Tibial nerve (tissue), 4 donors: ENCODE results near the gene LINC00305.

Experiments
- EP300 ChIP-seq, 2 donors: sonication (generic); formaldehyde crosslinking; IDR thresholded peaks; one replicate each; pipeline ENCODE4 v1.6.1; 2017; ENCODE audit warnings: antibody characterized with exemption in 2 of 2, mild to moderate bottlenecking in 1 of 2
- POLR2A ChIP-seq, 2 donors: fragments of 450-650 bp; IDR thresholded peaks; one replicate each; pipeline ENCODE4 v1.6.1; 2017; ENCODE audit warnings: antibody characterized with exemption in 2 of 2, mild to moderate bottlenecking in 2 of 2, moderate library complexity in 2 of 2
- TF ChIP-seq, protein P1 (sequence below), 5 experiments: fragments of 200-600 bp in 3 of 5; fragments of 450-650 bp in 2 of 5; sonication (generic) in 3 of 5; IDR thresholded peaks; one replicate each; pipeline ENCODE4 v1.5.1; 2016 to 2019; ENCODE audit warnings: antibody characterized with exemption in 5 of 5, mild to moderate bottlenecking in 3 of 5, moderate library complexity in 2 of 5

DNA sequence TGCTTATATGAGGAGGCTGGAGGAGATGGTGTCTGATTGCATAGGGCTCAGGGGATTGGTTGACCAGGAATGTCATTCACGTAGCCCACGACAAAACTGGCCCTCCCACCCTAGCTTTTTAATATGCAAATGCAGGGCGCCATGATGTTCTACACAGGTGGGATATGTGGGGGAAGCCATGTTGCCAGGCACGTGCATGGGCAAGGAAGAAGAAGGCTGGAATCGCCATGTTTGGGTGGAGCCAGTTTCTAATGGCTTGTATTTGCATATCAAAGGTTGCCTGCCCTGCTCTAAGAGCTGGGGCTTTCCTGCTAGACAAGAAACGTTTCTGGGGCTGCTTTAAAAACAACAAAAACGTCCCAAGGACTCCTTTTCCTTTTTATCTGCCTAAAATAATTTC is 26.5 kb upstream of the LINC00305 start:
- TF ChIP-seq, protein P1, sequence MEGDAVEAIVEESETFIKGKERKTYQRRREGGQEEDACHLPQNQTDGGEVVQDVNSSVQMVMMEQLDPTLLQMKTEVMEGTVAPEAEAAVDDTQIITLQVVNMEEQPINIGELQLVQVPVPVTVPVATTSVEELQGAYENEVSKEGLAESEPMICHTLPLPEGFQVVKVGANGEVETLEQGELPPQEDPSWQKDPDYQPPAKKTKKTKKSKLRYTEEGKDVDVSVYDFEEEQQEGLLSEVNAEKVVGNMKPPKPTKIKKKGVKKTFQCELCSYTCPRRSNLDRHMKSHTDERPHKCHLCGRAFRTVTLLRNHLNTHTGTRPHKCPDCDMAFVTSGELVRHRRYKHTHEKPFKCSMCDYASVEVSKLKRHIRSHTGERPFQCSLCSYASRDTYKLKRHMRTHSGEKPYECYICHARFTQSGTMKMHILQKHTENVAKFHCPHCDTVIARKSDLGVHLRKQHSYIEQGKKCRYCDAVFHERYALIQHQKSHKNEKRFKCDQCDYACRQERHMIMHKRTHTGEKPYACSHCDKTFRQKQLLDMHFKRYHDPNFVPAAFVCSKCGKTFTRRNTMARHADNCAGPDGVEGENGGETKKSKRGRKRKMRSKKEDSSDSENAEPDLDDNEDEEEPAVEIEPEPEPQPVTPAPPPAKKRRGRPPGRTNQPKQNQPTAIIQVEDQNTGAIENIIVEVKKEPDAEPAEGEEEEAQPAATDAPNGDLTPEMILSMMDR (IDR thresholded peaks at IDR 0.05): no peak
- TF ChIP-seq EP300 (IDR thresholded peaks at IDR 0.05) (no peak), POLR2A (IDR thresholded peaks at IDR 0.05) (no peak)
